GM23248 (cell line): ENCODE results near the gene TRAPPC3L. TPM values are rescaled to one million over a fixed set of nuclear protein-coding genes. Genes with fewer than 3 reads are reported as not detected.
A peak's percentile ranks its signal among the peaks of the same experiment; 100 is the strongest.

Experiments used
- DNase-seq: peaks from one replicate; pipeline ENCODE4 v3.0.0-alpha.2; 2015
- H2AFZ ChIP-seq: fragments of 200-600 bp; sonication (generic); 2 replicates; pipeline ENCODE4 v1.6.1; 2016; ENCODE audit warnings: antibody characterized with exemption
- H3F3A ChIP-seq: fragments of 200-600 bp; sonication (generic); 2 replicates; pipeline ENCODE4 v1.6.1; 2016; ENCODE audit warnings: mild to moderate bottlenecking, antibody characterized with exemption, mixed run types; ENCODE audit not compliant: insufficient read depth
- H3K27ac ChIP-seq: fragments of 200-600 bp; sonication (generic); 2 replicates; pipeline ENCODE4 v1.5.1; 2016; ENCODE audit warnings: mild to moderate bottlenecking
- H3K27me3 ChIP-seq: fragments of 200-600 bp; sonication (generic); replicated peaks from 2 replicates; pipeline ENCODE4 v1.6.1; 2016; ENCODE audit warnings: mild to moderate bottlenecking; ENCODE audit not compliant: insufficient read depth
- H3K36me3 ChIP-seq: fragments of 200-600 bp; sonication (generic); 2 replicates; pipeline ENCODE4 v1.6.1; 2016; ENCODE audit warnings: low read depth, mild to moderate bottlenecking
- H3K4me1 ChIP-seq: fragments of 200-600 bp; sonication (generic); 2 replicates; pipeline ENCODE4 v1.6.1; 2016; ENCODE audit warnings: mild to moderate bottlenecking; ENCODE audit not compliant: insufficient read depth
- H3K4me2 ChIP-seq: fragments of 200-600 bp; sonication (generic); one replicate; pipeline ENCODE4 v1.6.1; 2016; ENCODE audit warnings: mild to moderate bottlenecking; ENCODE audit not compliant: unreplicated experiment
- H3K4me3 ChIP-seq: fragments of 200-600 bp; sonication (generic); 2 replicates; pipeline ENCODE4 v1.5.1; 2016; ENCODE audit warnings: mild to moderate bottlenecking
- H3K79me2 ChIP-seq: fragments of 200-600 bp; sonication (generic); 2 replicates; pipeline ENCODE4 v1.6.1; 2016; ENCODE audit warnings: mild to moderate bottlenecking; ENCODE audit not compliant: insufficient read depth
- H3K9ac ChIP-seq: fragments of 200-600 bp; sonication (generic); 2 replicates; pipeline ENCODE4 v1.6.1; 2016; ENCODE audit warnings: mild to moderate bottlenecking
- H3K9me2 ChIP-seq: fragments of 200-600 bp; sonication (generic); 2 replicates; pipeline ENCODE4 v1.6.1; 2016; ENCODE audit warnings: mixed run types, mild to moderate bottlenecking, moderate library complexity; ENCODE audit not compliant: insufficient read depth
- H3K9me3 ChIP-seq: fragments of 200-600 bp; sonication (generic); one replicate; pipeline ENCODE4 v1.6.1; 2017; ENCODE audit warnings: low read depth
- H4K20me1 ChIP-seq: fragments of 200-600 bp; sonication (generic); 2 replicates; pipeline ENCODE4 v1.6.0; 2016; ENCODE audit not compliant: insufficient read depth
- EZH2 ChIP-seq: fragments of 200-600 bp; sonication (generic); IDR thresholded peaks from 2 replicates; pipeline ENCODE4 v1.6.1; 2018; ENCODE audit warnings: antibody characterized with exemption, mild to moderate bottlenecking; ENCODE audit not compliant: insufficient read depth, poor library complexity, severe bottlenecking
- EZH2phosphoT487 ChIP-seq: fragments of 200-600 bp; sonication (generic); IDR thresholded peaks from 2 replicates; pipeline ENCODE4 v1.6.1; 2018; ENCODE audit warnings: antibody characterized with exemption, moderate library complexity, mild to moderate bottlenecking, low read depth; ENCODE audit not compliant: insufficient read depth
- WGBS, 2 experiments: methylation state at CpG; one replicate each; pipeline ENCODE4 v1.1.6; 2015 to 2017; ENCODE audit warnings: low lambda C conversion rate in 2 of 2, low coverage in 1 of 2; ENCODE audit errors: missing lambda C conversion rate in 2 of 2; 5-methylcytosine and 5-hydroxymethylcytosine counted together
- in situ Hi-C: fragments of 300-500 bp; cut with MboI; formaldehyde crosslinking; loops from 2 replicates; pipeline ENCODE4 v1.15.0; 2020
- polyA plus RNA-seq: library from polyadenylated mRNA; unstranded; fragments of >200 nt; fragmentation: Nextera tagmentation; extraction: Ambion mirVana; gene quantifications from 2 replicates; pipeline ENCODE4 v1.2.1, GENCODE V29; 2016
- total RNA-seq: library from RNA; depleted of rRNA; stranded (reverse); fragments of >200 nt; shearing (Covaris generic); gene quantifications from 2 replicates; pipeline ENCODE4 v1.2.3, GENCODE V29; 2014

Gene TRAPPC3L
- total and polyA plus RNA-seq, 2 experiments from 2014 or later: not detected

GRCh38 chr6:116547358-116547757, 1.9 kb upstream of the TRAPPC3L start:
- H3K79me2 ChIP-seq: no peaks in the 10 kb centered on the region
- no peaks in the 10 kb centered on the region for H3K9me2 ChIP-seq
- peaks cover 28% of the 10 kb centered on the region for H3K4me1 ChIP-seq
- DNase-seq: no peak
- no peaks in the 10 kb centered on the region for H3K27me3 ChIP-seq
- no peak overlapping the region for H3K4me2 ChIP-seq
- no peaks in the 10 kb centered on the region for H4K20me1 ChIP-seq
- no peaks in the 10 kb centered on the region for H3K36me3 ChIP-seq
- TF ChIP-seq EZH2phosphoT487 (no peak), EZH2 (no peak)
- WGBS, 2 experiments: 64 to 69% methylated on average over 6 of the region's 6 CpGs
- H3K4me3 ChIP-seq: no peak overlapping the region
- no peaks in the 10 kb centered on the region for H3K9me3 ChIP-seq
- peaks cover 8% of the 10 kb centered on the region; the same call in 1 of the 2 replicates for H3F3A ChIP-seq
- in situ Hi-C loops: no loop called here
- no peak overlapping the region for H3K27ac ChIP-seq
- H3K9ac ChIP-seq: no peak overlapping the region
- H2AFZ ChIP-seq: no peak overlapping the region

GRCh38 chr6:116543149-116543548, 2.3 kb downstream of the TRAPPC3L start:
- no peaks in the 10 kb centered on the region for H4K20me1 ChIP-seq
- H3F3A ChIP-seq: peaks cover 8% of the 10 kb centered on the region; the same call in 1 of the 2 replicates
- H3K4me2 ChIP-seq: no peak overlapping the region
- no peaks in the 10 kb centered on the region for H3K79me2 ChIP-seq
- peaks cover 36% of the 10 kb centered on the region for H3K4me1 ChIP-seq
- H3K27ac ChIP-seq: no peak overlapping the region
- no peaks in the 10 kb centered on the region for H3K36me3 ChIP-seq
- no peaks in the 10 kb centered on the region for H3K9me2 ChIP-seq
- DNase-seq: no peak
- H2AFZ ChIP-seq: no peak overlapping the region; the same call in 1 of the 2 replicates
- no peaks in the 10 kb centered on the region for H3K27me3 ChIP-seq
- in situ Hi-C loops: no loop called here
- no peak overlapping the region for H3K9ac ChIP-seq
- no peaks in the 10 kb centered on the region for H3K9me3 ChIP-seq
- TF ChIP-seq EZH2phosphoT487 (no peak), EZH2 (no peak)
- H3K4me3 ChIP-seq: no peak overlapping the region

- H3K4me1 ChIP-seq: peaks cover 36% of the 10 kb centered on the region
- in situ Hi-C loops: no loop called here
- H3K36me3 ChIP-seq: no peaks in the 10 kb centered on the region
- H3K4me2 ChIP-seq: peak overlapping the region; percentile 21
- no peaks in the 10 kb centered on the region for H4K20me1 ChIP-seq
- H3F3A ChIP-seq: peaks cover 8% of the 10 kb centered on the region; the same call in 1 of the 2 replicates
- TF ChIP-seq EZH2 (no peak), EZH2phosphoT487 (no peak)
- no peak overlapping the region for H3K4me3 ChIP-seq
- H3K27ac ChIP-seq: no peak overlapping the region
- peak; percentile 45 for DNase-seq
- no peak overlapping the region for H2AFZ ChIP-seq
- no peaks in the 10 kb centered on the region for H3K9me2 ChIP-seq
- no peaks in the 10 kb centered on the region for H3K9me3 ChIP-seq
- no peaks in the 10 kb centered on the region for H3K79me2 ChIP-seq
- no peak overlapping the region for H3K9ac ChIP-seq
- H3K27me3 ChIP-seq: no peaks in the 10 kb centered on the region
Measured at GRCh38 chr6:116542426-116542825, 3.1 kb downstream of the TRAPPC3L start.

- Histone ChIP-seq H3K36me3 (no peaks in the 10 kb centered on the region), H3K9me2 (no peaks in the 10 kb centered on the region), H2AFZ (peak overlapping the region; percentile 71), H3K4me2 (no peak overlapping the region), H3K79me2 (no peaks in the 10 kb centered on the region), H3K9ac (no peak overlapping the region), H3K4me3 (no peak overlapping the region), H3K27ac (no peak overlapping the region), H3K27me3 (no peaks in the 10 kb centered on the region), H3F3A (no peaks in the 10 kb centered on the region), H3K9me3 (no peaks in the 10 kb centered on the region), H3K4me1 (no peaks in the 10 kb centered on the region), H4K20me1 (no peaks in the 10 kb centered on the region)
- WGBS, 2 experiments: 13 to 16% methylated on average over 4 of the region's 4 CpGs
- in situ Hi-C loops: loop anchor here (10.0 kb wide), 1 partner anchor 271 kb away; no protein-coding TSS in a partner anchor
- TF ChIP-seq EZH2: no peak
- no peak for TF ChIP-seq EZH2phosphoT487
- DNase-seq: peak; percentile 79
Measured at GRCh38 chr6:116536216-116536621, 9.3 kb downstream of the TRAPPC3L start.

DNA sequence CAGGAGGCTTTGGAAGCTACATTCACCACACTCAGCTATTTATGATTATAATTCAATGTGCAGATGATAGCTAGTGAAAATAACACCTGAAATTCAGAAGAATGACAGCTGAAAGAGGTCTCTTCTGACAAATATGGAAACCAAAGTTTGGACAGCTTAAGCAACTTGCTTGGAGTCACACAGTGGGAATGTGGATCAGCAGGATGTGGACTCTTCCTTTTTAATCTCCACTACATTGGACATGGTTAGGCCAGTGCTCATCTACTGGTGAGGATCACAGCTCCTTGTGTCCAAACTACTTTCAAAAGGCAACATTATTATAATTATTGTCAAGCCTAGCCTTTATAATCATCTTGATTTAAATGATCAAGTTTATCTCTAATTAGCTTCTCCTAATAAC, 10.4 kb downstream of the TRAPPC3L start:
- TF ChIP-seq EZH2: no peak
- TF ChIP-seq EZH2phosphoT487: no peak
- Histone ChIP-seq H3F3A (no peaks in the 10 kb centered on the region), H3K79me2 (no peaks in the 10 kb centered on the region), H3K4me3 (no peak overlapping the region), H3K4me2 (no peak overlapping the region), H3K9me2 (no peaks in the 10 kb centered on the region), H3K9ac (no peak overlapping the region), H3K27ac (no peak overlapping the region), H2AFZ (peak overlapping the region; percentile 20; the same call in 1 of the 2 replicates), H3K4me1 (no peaks in the 10 kb centered on the region), H3K9me3 (no peaks in the 10 kb centered on the region), H3K27me3 (no peaks in the 10 kb centered on the region), H3K36me3 (no peaks in the 10 kb centered on the region), H4K20me1 (no peaks in the 10 kb centered on the region)
- DNase-seq: no peak
- in situ Hi-C loops: loop anchor here (10.0 kb wide), 1 partner anchor 270 kb away; no protein-coding TSS in a partner anchor
